Inferior parietal cortex (tissue), 1 donor: ENCODE data around the gene SPEG.

Experiments used
- DNase-seq: peaks from one replicate; pipeline ENCODE4 v3.0.0-alpha.2; 2016; ENCODE audit errors: extremely low spot score

SPEG gene

DNA sequence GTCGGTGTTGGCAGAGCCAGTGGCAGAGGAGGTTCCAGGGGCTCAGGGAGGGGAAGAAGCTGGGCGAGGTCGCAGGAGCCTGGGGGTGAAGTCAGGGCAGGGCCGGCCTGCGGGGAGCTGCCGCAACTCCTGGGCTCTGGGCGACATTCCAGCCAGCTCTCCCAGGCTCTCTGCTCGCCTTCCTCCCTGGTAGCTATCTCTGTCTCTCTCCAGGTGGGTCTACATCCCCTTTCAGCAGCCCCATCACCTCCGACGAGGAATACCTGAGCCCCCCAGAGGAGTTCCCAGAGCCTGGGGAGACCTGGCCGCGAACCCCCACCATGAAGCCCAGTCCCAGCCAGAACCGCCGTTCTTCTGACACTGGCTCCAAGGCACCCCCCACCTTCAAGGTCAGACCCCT lies 27.0 kb downstream of the SPEG start:
- DNase-seq: no peak

DNA sequence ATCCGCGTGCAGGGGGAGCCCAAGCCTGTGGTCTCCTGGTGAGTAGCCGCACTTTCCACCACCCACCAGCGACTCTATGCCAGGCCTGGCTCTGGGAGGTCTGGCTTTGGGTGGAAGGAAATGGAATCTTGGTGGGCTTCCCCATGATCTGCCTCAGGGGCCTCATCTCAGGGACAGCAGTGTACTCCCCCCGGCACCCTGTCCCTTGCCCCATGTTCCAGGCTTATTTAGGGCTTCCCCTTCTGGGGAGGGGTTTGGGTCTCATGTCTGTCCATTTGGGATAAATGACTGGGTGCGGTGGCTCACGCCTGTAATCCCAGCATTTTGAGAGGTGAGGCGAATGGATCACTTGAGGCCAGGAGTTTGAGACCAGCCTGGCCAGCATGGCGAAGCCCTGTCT lies 27.7 kb downstream of the SPEG start:
- DNase-seq: no peak

DNA sequence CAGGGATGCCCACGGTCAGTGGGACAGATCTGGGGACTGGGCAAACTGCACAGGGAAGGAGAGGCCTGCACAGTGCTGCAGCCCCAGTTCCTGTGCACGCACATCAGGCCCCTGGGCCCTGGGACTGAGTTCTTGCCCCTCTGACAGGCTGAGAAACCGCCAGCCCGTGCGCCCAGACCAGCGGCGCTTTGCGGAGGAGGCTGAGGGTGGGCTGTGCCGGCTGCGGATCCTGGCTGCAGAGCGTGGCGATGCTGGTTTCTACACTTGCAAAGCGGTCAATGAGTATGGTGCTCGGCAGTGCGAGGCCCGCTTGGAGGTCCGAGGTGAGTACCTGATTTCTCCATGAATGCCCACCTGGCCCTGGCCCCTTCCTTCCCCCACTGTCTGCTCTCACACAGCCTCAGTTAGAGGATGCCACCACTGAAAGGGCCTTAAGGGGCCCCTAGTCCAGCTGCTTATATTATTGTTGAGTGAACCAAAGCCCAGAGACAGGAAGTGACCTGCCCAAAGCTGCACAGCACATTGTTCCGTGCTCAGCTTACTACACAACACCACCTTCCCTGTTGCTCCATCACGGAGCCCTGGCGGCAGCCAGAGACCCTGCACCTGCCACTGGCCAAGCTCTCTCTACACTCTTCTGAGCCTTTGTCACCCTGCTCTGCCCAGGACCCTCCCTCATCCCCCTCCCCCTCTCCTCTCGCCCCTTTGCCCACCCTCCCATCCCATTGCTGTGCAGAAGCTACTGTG lies 29.8 kb downstream of the SPEG start:
- no peak for DNase-seq

DNA sequence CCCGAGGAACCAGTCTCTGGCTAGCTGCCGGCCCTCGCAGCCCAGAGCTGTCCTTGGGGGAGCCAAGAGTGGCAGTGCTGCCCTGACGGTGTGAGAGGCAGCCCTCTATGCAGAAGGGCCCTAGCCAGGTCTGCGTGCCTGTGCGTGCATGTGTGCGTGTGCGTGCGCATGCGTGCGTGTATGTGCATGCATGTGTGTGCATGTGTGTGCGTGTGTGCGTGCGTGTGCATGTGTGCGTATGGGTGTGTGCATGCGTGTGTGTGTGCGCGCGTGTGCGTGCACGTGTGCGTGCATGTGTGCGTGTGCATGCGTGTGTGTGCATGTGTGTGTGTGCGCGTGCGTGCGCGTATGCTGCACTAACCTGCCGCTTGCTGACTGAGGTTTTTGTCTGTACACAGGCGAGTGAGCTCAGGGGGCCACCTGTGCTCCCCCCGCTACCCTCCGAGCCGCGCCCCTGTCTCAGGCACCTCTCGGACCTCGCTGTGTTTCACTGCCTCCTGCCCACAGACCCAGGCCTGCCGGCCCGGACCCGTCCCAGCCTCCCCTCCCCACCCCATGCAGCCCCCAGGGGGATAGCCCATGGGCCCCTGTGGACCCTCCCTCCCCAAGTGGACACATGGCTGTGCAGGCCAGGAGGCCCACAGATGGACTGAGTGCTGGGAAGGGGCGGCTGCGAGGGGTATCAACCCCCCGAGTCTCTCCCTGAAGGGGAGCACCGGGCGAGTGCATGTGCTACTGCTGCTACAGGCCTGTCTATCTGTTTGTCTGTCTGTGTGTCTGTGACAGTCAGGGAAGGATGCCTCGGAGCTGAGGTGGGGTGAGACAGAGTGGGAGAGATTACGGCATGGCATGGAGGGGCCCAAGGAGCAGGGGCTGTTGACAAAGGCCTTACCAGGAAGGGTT lies 31.3 kb downstream of the SPEG start:
- no peak for DNase-seq

DNA sequence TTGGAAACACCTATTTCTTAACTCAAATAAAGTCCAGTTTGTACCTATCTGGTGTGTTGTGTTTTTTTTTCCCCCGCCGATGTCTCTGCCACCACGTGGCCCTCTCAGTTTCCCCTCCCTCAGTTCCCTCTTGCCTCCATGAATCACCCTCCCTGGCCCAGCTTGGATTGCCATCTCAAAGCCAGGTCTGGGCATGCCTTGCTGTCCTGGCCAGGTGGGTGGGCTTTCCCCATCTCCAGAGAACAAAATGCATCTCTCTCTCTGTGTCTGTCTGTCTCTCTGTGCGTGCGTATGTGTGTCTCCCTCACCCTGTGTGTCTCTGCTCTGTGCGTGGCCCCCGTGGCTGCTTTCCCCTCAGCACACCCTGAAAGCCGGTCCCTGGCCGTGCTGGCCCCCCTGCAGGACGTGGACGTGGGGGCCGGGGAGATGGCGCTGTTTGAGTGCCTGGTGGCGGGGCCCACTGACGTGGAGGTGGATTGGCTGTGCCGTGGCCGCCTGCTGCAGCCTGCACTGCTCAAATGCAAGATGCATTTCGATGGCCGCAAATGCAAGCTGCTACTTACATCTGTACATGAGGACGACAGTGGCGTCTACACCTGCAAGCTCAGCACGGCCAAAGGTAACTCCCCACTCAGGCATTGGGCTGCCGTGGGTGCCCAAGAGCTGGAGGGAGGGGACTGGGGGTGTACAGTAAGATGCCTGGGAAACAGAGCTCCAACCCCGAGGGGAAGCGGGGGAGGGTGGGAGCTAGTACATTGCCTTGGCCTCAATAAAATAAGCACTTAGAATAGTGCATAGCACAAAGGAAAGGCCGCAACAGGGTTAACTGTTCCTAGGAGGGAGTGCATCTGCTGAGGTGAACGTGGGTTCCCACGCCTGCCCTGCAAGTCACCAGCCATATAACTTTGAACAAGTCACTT lies 32.4 kb downstream of the SPEG start:
- DNase-seq: no peak

DNA sequence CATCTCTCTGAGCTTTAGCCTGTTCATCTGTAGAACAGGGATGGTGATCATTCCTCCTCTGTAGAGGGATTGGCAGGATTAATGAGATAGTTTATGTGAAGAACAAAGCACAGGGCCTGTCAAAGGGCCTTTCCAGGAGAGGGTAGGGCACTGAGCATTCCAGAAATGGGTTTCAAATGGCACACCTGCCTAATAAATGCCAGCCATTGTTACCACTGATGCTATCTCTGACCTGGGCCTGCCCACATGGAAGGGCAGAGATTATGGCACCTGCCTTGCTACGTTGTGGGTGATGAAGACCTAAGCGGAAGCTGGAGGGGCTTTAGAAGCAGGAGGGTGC lies 33.1 kb downstream of the SPEG start:
- DNase-seq: no peak

DNA sequence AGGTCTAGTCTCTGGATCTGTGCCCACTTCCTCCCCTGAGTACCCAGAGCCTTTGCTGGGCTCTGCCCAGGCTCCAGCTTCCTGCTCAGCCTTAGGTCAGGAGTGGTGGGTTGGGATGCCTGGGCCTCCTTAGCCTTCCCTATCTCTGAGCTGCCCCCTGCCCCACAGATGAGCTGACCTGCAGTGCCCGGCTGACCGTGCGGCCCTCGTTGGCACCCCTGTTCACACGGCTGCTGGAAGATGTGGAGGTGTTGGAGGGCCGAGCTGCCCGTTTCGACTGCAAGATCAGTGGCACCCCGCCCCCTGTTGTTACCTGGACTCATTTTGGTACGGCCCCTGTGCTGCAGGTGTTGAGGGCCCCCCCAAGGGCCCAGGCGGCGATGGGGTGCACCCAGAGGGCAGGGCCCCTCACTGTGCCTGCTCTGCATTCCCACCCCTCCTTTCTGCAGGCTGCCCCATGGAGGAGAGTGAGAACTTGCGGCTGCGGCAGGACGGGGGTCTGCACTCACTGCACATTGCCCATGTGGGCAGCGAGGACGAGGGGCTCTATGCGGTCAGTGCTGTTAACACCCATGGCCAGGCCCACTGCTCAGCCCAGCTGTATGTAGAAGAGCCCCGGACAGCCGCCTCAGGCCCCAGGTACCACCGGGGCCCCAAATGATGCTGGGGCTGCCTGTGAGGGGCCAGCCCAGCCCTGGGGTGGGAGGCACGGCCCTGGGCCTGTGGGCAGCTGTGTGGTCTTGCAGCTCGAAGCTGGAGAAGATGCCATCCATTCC lies 34.0 kb downstream of the SPEG start:
- no peak for DNase-seq

DNA sequence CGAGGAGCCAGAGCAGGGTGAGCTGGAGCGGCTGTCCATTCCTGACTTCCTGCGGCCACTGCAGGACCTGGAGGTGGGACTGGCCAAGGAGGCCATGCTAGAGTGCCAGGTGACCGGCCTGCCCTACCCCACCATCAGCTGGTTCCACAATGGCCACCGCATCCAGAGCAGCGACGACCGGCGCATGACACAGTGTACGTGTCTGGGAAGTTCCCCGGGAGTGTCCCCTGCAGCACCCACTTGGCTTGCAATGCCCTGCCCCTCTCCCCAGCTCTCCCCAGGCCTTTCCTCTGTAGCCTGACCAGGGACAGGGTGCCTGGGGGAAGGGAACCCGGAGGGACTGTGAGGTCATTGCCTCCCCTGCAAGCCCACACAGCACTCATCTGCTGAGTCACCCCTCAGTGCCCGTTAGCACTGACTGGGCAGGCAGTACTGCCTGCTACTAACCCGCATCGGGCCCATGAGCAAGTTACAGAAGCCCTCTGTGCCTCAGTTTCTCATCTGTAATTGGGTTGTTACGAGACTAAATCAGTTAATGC lies 34.6 kb downstream of the SPEG start:
- DNase-seq: no peak

DNA sequence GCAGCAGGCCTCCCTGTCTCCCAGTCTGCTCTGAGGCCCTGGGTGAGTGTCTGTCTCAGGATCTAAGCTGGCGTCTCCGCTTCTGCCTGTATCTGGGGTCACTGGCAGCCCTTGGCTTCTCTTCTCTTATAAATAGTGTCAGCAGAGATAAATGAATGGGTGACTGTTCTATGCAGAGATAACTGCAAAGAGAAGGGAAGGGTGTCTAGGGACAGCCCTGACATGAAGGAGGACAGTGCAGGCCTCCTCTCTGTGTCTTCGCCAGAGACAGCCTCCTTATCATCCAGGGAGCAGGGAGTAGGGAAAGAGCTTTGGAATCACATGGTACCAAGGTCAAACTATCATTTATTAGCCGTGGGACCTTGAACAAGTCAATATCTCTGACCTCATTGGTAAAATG lies 35.8 kb downstream of the SPEG start:
- DNase-seq: no peak

DNA sequence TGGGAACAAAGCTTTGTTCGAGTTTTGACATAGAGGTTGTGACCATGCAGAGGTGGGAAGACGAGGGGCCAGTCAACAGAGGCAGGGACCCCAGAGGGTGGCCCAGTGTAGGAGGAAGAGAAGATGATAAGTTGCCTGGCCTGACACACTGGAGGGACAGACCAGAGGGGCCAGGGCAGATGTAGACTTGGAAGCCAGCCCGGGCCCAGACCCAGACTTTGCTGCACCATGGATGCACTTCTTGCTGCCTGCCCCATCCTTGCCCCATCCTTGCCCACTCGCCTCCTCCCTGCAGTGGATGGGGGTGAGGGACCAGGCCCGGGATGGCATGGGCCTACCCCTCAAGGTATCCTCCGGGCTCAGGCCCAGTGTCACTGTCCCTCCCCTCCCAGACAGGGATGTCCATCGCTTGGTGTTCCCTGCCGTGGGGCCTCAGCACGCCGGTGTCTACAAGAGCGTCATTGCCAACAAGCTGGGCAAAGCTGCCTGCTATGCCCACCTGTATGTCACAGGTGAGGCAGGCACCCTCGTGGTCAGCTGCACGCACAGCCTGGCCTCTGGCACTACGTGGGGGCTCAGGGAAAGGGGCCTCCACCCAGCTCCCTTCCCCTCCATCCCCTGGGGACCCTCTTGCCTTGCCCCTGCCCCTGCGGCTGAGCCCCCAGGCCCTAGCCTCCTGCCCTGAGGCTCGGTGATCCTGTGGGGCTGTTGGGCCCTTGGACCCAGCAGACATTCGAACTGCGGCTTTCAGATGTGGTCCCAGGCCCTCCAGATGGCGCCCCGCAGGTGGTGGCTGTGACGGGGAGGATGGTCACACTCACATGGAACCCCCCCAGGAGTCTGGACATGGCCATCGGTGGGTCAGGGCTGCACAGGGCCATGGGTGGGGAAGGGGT lies 37.1 kb downstream of the SPEG start:
- DNase-seq: no peak

DNA sequence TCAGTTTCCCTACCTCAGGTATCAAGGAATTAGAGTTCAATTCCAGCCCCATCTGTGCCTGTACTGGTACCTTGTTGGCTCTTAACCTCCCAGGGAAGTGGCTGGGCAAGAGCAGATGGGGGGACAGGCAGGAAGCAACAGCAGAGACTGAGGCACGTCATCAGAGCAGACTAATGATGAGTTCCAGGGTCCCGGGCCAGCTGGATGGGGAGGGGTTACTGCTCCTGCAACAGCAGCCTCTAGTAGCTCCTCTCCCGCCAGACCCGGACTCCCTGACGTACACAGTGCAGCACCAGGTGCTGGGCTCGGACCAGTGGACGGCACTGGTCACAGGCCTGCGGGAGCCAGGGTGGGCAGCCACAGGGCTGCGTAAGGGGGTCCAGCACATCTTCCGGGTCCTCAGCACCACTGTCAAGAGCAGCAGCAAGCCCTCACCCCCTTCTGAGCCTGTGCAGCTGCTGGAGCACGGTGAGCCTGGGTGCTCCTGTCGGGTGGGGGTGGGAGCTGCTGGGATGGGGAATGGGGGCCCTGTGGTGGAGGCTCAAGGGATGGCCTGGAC lies 38.1 kb downstream of the SPEG start:
- no peak for DNase-seq

DNA sequence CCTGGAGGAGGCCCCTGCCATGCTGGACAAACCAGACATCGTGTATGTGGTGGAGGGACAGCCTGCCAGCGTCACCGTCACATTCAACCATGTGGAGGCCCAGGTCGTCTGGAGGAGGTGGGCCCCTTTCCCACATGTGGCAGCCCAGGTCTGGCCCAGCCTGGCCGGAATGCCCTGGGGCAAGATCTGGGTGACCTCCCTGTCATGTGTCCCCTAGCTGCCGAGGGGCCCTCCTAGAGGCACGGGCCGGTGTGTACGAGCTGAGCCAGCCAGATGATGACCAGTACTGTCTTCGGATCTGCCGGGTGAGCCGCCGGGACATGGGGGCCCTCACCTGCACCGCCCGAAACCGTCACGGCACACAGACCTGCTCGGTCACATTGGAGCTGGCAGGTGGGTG lies 38.9 kb downstream of the SPEG start:
- no peak for DNase-seq

DNA sequence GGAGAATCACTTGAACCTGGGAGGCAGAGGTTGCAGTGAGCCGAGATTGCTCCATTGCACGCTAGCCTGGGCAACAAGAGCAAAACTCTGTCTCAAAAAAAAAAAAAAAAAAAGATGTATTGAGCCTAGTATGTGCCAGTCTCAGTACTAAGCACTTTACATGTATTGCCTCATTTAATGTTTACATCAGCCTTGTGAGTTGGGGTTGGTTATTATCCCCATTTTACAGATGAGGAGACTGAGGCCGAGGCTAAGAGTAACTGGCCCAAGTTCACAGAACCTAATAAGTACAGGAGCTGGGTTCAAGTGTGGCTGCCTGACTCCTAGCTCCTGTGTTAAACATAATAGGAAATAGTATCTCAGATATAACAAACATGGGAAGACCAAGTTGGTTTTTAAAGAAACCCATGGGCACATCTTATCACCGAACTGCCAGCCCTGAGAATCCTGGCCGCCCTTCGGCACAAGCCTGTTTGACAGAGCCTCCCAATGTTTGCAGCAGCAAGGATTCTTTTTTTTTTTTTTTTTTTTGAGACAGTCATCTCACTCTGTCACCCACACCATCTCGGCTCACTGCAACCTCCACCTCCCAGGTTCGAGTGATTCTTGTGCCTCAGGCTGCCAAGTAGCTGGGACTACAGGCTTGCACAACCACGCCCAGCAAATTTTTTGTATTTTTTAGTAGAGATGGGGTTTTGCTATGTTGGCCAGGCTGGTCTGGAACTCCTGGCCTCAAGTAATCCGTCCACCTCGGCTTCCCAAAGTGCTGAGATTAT lies 39.8 kb downstream of the SPEG start:
- no peak for DNase-seq

DNA sequence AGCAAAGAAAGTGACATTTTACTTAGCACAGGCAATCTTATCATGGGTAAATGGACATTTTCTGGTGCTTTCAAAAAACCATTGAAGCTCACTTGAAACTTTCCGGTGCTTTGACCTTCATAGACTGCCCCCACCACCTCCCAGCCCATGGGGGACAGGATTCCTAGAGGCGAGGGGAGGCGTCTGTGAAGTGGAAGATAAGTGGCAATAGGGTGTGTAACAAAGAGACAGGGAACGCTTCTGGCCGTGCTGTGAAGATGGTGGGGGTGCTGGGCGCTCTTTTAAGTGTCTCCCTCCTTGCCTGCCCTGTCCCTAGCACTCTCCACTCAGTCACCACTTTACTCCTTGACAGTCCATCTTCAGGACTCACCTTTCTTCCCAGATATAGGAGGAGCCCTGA lies 40.6 kb downstream of the SPEG start:
- no peak for DNase-seq

DNA sequence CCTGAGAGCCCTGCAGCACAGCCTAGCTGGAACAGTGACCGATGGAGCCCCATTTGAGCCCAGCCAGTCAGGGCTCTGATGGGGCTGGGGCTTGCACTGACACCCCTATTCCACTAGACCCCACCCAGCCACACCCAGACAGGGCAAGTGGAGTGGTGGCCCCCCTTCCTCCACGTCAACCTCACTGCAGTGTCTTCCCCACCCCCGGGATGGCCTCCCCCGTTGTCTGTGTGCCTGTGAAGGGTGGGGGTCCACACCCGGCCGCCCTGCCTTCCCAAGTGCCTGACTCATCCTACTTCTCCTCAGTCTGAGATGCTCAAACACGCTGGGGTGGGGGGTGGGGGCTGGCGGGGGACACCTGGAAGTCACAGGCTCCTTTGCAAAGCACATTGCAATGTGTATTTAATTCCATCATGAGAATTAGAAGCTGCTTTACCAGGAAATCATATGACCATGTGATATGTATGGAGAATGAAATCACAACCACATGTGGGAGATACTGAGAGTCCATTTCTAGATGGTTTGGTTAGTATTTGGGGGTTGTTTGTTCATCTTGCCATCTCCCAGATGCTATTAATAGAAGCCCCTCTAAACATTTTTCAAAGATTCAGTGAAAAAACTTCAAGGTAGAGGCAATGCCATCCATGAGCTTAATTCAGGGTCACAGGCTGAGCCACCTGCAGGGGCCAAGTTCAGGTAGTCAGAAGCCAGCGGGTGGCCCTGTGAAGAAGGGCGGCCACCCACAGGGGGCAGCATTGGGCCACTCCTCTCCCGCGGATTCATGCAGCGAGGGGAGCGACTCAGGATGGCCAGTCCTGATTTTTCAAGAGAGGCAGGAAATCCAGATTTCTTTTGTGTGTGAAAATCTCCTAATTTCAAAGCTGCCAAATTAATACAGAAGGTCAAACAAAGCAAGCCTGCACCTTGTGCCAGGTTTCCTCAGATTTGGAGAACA lies 41.3 kb downstream of the SPEG start:
- peak; percentile 59 for DNase-seq

DNA sequence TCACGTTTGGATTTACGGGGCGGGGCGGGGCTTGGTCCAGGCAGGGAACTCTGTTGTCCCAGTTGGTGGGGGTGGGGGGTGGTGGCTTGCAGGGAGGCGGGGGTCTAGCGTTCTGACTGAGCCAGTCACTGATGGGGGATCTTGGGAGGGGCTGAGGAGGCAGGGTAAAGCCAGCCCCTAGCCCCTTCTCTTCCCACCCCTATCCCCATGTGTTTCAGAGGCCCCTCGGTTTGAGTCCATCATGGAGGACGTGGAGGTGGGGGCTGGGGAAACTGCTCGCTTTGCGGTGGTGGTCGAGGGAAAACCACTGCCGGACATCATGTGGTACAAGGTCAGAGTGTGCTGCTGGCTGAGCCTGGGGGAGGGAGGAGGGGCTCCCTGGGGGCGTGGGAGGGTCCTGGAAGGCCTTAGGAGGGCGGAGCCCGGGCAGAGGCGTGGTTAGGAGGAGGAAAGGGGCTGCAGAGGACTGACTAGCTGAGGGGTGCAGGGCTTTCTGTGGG lies 42.1 kb downstream of the SPEG start:
- no peak for DNase-seq

DNA sequence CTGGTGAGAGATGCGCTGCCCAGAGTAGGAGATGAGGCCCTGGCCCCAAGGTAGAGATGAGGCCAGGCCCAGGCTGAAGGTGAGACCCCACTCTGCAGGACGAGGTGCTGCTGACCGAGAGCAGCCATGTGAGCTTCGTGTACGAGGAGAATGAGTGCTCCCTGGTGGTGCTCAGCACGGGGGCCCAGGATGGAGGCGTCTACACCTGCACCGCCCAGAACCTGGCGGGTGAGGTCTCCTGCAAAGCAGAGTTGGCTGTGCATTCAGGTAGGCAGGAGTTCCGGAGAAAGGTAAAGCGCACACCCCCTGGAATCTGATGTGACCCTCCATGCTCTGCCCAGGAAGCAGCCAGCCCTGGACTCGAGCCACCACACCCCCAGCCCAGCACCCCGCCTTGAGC lies 42.5 kb downstream of the SPEG start:
- DNase-seq: no peak

DNA sequence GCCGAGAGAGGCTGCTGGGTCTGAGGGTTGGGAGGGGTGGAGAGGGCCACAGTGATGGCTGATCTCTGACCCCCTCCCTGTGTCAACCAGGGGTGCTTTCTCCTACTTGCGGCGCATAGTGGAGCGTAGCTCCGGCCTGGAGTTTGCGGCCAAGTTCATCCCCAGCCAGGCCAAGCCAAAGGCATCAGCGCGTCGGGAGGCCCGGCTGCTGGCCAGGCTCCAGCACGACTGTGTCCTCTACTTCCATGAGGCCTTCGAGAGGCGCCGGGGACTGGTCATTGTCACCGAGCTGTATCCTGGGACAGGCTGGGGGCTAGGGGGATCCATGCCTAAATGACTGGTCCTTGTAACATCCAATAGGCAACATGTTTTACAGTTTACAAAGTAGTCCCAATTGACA lies 43.2 kb downstream of the SPEG start:
- DNase-seq: no peak
